Posterior cingulate gyrus (tissue), 11 donors: ENCODE results near the gene CIRBP.

Experiments used
- DNase-seq, 10 donors: peaks; one replicate each; pipeline versions ENCODE4 v3.0.0 to v3.0.0-alpha.2; 2020 to 2021; ENCODE audit warnings: mixed read lengths in 3 of 10
- intact Hi-C: fragments of 100-400 bp; cut with DNase I; formaldehyde crosslinking; loops from one replicate; pipeline ENCODE4 v1.15.1; 2023

Gene CIRBP

GRCh38 chr19:1285737-1286360 is 16.7 kb downstream of the CIRBP start, which contains the start of gene EFNA2:
Gene EFNA2, plus strand, starts transcription at chr19:1285873. Its CDS starts 296 bp downstream, at chr19:1286169.
- intact Hi-C loops: no loop called here

DNA sequence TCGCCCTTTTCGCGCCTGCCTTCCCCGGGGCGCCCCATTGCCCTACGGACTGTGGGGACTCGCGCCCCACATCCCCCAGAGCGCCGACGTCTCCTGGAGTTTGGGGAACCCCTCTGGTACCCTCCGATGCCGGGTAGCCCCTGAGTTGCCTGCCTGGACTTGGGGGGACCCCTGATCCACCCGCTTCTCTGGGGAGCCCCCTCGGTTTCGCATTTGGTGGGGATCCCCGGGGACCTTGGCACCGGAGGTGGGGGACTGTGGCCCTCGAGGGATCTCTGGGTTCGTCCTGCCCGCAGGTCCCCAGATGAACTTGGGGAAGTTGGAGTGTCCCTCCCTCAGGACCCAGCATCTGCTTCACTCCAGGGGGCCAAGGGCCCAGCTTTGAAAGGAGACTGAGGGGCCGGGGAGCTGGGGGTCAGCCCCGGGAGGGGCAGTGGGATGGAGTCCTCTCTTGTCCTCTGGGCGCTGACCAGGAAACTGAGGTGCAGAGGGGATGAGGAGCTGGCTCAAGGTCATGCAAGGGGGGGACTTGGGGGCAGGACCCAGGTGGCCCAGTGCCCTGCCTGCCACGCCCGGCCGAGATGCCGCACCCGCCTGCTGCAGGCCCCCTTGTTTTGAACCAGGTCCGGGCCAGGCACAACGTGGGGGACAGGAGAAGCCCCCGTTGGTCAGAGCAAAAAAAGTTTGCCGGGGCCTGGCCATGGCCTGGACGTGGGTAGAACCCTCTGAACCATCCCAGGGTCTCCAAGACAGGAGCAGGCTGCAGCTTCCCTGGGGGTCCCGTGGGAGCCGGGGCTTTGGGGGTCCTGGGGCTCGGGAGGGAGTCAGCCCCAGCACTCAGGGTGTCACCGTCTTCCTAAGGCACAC is 17.6 kb downstream of the CIRBP start:
- intact Hi-C loops: no loop called here
- no peak for DNase-seq

More at GRCh38 chr19:1285737-1286360, 16.7 kb downstream of the CIRBP start, which contains the start of gene EFNA2:
- no peak for DNase-seq

DNA sequence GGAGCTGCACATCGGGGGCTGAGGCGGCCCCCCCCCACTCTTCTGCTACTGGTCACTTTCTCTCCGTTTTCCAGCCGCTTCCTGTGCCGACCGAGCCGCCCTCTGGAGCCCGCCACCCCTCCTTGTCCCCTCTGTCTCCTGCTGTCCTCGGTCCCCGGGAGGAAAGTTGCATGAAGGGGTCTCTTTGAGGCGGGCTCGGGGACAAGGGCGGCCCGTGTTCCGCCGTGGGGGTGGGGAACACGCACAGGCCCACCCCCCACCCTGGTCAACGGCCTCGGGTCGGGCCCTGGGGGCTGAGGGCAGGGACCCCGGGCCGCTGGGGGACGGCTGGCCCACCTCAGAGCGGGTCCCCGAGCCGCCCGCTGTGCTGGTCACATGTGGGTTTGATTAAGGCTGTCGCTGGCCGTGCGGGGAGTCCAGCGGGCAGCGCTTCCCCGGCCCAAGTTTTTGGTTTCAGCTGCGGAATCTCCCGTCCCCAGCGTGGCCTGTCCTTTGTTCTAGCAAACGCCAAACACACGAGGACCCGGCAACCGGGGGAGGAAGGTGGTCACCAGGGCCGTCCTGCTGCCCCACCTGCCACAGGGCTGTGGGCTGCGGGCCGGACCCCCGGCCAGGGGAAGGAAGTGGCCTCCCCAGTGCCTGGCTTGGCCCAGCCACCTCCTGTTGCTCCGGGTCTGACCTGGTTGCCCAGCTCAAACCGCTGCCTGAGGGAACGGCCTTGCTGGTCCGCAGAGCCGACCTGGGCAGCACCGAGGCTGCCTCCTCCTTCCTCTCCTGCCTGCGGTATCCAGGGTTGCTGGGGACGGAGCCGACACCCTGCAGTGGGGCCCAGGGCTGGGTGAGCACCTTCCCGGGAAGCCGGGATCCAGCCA is 18.5 kb downstream of the CIRBP start:
- intact Hi-C loops: no loop called here
- no peak for DNase-seq

DNA sequence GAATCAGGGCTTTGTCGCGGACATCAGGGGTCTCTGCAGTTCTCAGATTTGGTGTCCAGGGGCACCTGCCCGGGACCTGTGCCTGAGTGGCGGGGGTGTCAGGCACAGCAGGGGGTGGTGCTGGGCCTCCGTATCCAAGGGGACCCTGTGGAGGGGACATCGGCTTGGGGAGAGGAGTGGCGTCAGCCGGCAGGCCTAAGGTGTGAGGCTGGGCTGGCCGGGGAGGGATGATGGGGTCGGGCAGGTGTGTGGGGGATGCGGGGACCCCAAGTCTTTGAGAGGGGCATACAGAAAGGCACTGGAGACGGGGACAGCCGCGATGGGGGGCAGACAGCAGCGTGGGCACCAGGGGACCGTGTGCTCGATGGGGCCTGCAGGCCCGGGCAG is 19.1 kb downstream of the CIRBP start:
- intact Hi-C loops: no loop called here
- no peak for DNase-seq

GRCh38 chr19:1288833-1289685 is 19.9 kb downstream of the CIRBP start:
- intact Hi-C loops: no loop called here
- no peak for DNase-seq

- no peak for DNase-seq
- intact Hi-C loops: no loop called here
Measured at GRCh38 chr19:1289686-1290025, 20.5 kb downstream of the CIRBP start.

- intact Hi-C loops: no loop called here
- DNase-seq: no peak
Measured at GRCh38 chr19:1290196-1290702, 21.1 kb downstream of the CIRBP start.

DNA sequence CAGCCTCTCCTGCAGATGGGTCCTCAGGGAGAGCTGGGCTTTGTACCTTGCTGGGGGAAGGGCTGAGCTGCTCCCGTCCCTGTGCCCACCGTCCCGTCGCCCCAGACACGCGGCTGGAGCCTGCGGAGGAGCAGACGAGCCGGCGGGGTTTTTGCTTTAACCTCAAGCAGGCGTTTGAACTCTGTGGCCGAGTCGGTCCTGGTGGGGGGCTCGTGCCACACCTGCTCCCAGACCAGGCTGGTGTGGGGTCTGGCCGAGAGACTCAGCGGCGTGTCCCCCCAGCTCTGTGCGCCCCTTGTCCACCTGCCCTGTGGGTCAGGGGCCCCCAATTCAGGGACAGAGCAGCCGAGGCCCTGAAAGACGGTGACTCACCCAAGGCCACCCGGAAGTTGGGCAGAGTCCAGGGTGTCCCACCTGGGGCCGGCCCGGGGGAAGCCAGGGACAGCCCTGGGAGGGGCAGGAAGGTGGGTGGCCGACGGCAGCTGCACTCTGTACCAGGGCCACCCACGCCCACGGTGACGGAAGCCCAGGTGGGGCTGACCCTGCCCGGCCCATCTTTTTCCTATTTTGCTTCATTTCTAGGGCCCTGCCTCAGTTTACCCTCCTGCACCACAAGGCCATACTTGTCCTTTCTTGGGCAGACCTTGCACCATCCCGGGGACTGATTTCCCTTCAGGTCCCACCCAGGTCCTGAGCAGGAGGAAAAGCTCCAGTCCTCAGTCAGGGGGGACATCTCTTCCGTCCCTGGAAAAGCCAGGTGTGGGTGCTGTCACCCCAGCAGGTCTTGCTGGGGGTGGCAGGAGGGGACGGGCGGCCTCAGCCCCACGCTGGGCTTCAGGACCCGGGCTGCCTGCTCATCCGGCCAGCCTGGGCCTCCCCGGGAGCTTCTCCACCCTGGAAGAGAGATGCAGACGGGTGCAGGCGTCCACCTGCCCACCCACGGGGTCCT is 21.8 kb downstream of the CIRBP start:
- intact Hi-C loops: no loop called here
- DNase-seq: no peak

DNA sequence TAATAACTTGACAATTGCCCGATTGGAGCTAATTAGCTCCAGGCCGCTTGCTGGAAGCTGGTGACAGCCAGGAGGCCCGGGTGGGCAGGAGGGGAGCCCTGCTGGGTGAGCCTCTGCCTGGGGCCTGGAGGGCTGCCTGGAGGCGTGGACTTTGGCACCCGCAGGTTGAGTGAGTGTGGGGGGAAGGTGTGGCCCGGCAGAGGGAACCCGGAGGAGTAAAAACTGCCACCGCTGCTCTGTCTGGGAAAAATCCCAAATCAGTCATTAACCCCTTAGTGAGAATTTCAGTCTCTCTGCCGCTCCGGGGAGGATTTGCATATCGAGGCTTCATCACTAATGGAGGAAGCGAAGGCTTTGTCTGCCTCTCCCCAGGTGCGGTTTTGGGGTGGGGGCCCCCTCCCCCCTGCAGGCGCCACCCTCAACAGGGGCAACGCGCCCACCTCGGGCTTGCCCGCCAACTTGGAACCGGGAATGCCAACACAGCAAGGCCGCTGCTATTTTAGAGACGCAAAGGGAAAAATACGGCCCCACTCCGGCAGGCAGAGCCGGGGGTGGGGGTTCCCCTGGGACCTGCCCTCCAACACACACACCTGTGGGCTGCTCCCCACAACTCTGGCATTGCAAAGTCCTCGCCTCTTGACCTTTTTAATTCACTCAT is 22.8 kb downstream of the CIRBP start:
- intact Hi-C loops: no loop called here

DNA sequence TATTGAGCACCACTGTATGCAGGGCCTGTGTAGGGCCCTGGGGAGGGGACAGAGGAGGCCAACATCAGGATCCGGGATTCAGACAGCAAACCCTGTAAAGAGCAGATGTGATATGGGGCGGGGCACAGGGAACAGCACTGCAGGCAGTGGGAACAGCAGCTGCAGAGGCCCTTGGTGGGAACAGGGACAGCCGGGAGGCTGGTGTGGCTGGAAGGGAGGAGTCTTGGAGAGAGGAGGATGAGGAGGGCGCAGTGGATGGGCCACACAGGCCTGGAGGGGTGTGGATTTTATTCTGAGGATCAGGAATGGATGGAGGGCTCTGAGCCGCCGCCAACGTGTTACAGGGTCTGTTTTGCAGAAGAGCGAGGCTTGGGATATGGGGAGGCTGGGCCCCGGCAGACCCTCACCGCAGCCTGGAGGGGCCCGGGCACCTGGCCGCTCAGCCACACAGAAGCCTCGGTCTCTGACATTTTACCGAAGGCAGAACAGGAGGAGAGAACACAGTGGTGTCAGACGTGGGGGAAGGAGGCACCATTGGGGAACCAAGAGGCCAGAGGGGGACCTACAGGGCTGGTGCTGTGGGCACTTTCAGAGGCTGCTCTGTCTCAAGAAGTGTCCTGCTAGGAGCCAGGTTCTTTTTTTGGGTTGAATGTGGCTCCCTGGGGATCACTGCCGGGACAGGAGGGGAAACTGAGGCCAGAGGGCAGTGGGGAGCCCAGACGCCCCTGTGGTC is 23.5 kb downstream of the CIRBP start:
- no peak for DNase-seq

More for the DNA sequence above, 22.8 kb downstream of the CIRBP start:
- no peak for DNase-seq

GRCh38 chr19:1293782-1294604 is 24.9 kb downstream of the CIRBP start:
- intact Hi-C loops: no loop called here

More for the DNA sequence above, 23.5 kb downstream of the CIRBP start:
- intact Hi-C loops: no loop called here

DNA sequence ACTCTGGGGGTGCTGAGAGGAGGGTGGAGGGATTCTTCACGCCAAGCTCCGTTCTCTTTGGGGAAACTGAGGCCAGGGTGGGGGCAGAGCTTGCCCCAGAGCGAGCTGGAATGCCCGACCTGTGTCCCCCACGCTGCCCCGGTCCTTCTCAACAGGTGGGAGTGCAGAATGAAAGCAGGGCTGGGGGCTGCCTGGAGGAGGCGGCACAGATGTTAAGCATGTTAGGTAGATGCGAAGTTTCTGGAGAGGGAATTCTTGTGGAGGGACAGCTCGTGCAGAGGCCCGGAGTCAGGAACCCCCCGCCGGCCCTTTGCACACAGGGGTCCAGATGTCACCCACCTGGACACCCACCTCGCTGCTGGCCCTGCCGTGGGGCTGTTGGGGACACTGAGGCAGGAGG is 25.6 kb downstream of the CIRBP start:
- intact Hi-C loops: no loop called here
- DNase-seq: no peak

More at GRCh38 chr19:1293782-1294604, 24.9 kb downstream of the CIRBP start:
- DNase-seq: no peak

GRCh38 chr19:1295169-1296012 is 26.3 kb downstream of the CIRBP start:
- intact Hi-C loops: no loop called here
- DNase-seq: no peak

DNA sequence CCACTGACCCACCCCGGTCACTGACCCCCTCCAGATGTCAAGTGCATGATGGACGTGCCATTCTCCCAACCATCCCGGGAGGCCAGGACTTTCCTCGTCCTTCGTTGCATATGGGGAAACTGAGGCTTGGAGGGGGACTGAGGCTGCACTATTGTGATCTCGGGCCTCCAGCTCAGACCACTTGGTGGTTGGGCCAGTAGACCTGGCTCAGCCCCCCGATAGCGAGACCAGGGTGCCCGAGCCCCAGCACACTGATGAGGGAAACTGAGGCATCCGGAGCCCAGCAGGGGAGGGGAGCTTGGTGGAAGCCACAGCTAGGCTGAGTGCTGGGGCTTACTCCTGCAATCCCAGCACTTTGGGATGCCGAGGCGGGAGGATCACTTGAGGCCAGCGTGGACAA is 26.9 kb downstream of the CIRBP start:
- intact Hi-C loops: no loop called here
- no peak for DNase-seq

DNA sequence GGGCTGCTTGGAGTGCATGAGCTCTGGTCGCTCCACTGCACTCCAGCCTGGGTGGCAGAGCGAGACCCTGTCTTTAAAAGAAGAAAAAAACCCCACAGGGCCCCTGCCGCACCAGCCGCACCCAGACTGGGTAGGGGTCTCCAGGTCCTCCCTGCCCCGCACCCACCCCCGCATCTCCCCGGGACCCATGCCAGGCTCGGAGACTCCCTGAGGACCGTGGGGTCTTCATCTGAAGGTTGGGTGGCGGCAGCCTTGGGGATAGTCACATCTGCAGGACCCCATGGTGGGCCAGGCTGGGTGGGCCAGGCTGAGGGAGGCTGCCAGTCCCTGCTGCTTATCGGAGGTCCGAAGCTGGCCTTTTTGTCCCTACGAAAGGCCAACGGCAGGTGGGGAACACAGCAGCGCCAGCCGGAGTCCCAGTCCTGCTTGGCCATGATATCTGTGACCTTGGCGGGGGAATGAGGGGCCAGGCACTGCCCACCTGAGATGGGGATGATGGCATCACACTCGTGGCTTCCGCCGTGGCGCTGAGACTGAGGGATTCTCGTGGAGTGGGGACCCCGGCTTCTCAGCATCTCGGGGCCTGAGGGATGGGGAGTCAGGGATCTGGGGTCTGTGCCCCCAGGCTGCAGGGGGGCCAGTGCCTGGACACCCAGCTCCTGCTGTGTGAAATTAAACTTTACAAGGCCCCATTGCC is 27.6 kb downstream of the CIRBP start:
- intact Hi-C loops: no loop called here
- no peak for DNase-seq
